Renal cortex interstitium (tissue), 11 donors: ENCODE measurements around the gene ENC1. TPM values are rescaled to one million over a fixed set of nuclear protein-coding genes. Genes with fewer than 3 reads are reported as not detected.

Experiments used
- DNase-seq, 11 donors: peaks; one replicate each; pipeline ENCODE4 v3.0.0-alpha.2; 2013; ENCODE audit warnings: low read depth in 9 of 11, low spot score in 4 of 11; ENCODE audit errors: extremely low read depth in 1 of 11
- polyA plus RNA-seq, 3 donors: library from polyadenylated mRNA; unstranded; fragments of 120-200 nt; gene quantifications; one replicate each; pipeline ENCODE4 v1.2.1, GENCODE V29; 2013; ENCODE audit not compliant: insufficient read length in 3 of 3

The ENC1 gene
- polyA plus RNA-seq, 3 donors = 67.1 to 77.4 (median 74.5) TPM

- no peak for DNase-seq
Measured at GRCh38 chr5:74638970-74639806, 1.3 kb downstream of the ENC1 start.

- DNase-seq = no peak
Measured at GRCh38 chr5:74638544-74638969, 2.0 kb downstream of the ENC1 start.

- DNase-seq = no peak
Measured at GRCh38 chr5:74636552-74636951, 4.0 kb downstream of the ENC1 start.

GRCh38 chr5:74636149-74636548 is 4.4 kb downstream of the ENC1 start:
- DNase-seq = no peak

- DNase-seq = no peak
Measured at GRCh38 chr5:74634611-74635286, 5.8 kb downstream of the ENC1 start.

- DNase-seq = no peak
Measured at GRCh38 chr5:74633695-74634094, 6.8 kb downstream of the ENC1 start.

- DNase-seq = no peak
Measured at GRCh38 chr5:74632947-74633356, 7.6 kb downstream of the ENC1 start.

- DNase-seq = no peak
Measured at GRCh38 chr5:74631081-74631953, 9.2 kb downstream of the ENC1 start.

GRCh38 chr5:74630453-74631066 is 10.0 kb downstream of the ENC1 start:
- no peak for DNase-seq

- no peak for DNase-seq
Measured at GRCh38 chr5:74629326-74629725, 11.2 kb downstream of the ENC1 start.

GRCh38 chr5:74628359-74628758 is 12.2 kb downstream of the ENC1 start:
- no peak for DNase-seq

- DNase-seq = no peak
Measured at GRCh38 chr5:74627646-74628279, 12.8 kb downstream of the ENC1 start.

GRCh38 chr5:74626386-74627222 is 13.9 kb downstream of the ENC1 start:
- DNase-seq = no peak

- no peak for DNase-seq
Measured at GRCh38 chr5:74625742-74626241, 14.7 kb downstream of the ENC1 start.

- no peak for DNase-seq
Measured at GRCh38 chr5:74624931-74625505, 15.5 kb downstream of the ENC1 start.

GRCh38 chr5:74624501-74624900 is 16.0 kb downstream of the ENC1 start:
- no peak for DNase-seq

- DNase-seq = no peak
Measured at GRCh38 chr5:74623748-74624408, 16.6 kb downstream of the ENC1 start.
